HepG2 (cell line): ENCODE measurements around the gene TXNL4A. TPM values are rescaled to one million over a fixed set of nuclear protein-coding genes. Genes with fewer than 3 reads are reported as not detected.

Experiments
- BORCS8-MEF2B ChIP-seq: sonication (generic); formaldehyde crosslinking; IDR thresholded peaks from 2 replicates; pipeline ENCODE4 v1.8.0; 2022; ENCODE audit warnings: mild to moderate bottlenecking, missing genetic modification reagents
- DRAP1 ChIP-seq: IDR thresholded peaks from 2 replicates; pipeline ENCODE4 v1.6.1; 2016; ENCODE audit warnings: missing genetic modification reagents, missing compliant biosample characterization
- E2F5 ChIP-seq: sonication (generic); formaldehyde crosslinking; conservative IDR thresholded peaks from 2 replicates; pipeline ENCODE4 v1.4.0; 2020; ENCODE audit warnings: missing genetic modification reagents
- KDM4B ChIP-seq: sonication (generic); formaldehyde crosslinking; IDR thresholded peaks from 2 replicates; pipeline ENCODE4 v1.4.0; 2020; ENCODE audit warnings: missing genetic modification reagents
- KDM5A ChIP-seq: fragments of 200-600 bp; sonication (generic); IDR thresholded peaks from 2 replicates; pipeline ENCODE4 v1.7.0; 2018; ENCODE audit warnings: antibody characterized with exemption, mild to moderate bottlenecking, low read length, borderline replicate concordance
- MTERF4 ChIP-seq: sonication (generic); formaldehyde crosslinking; IDR thresholded peaks from 2 replicates; pipeline ENCODE4 v1.8.0; 2023; ENCODE audit warnings: mild to moderate bottlenecking, missing genetic modification reagents
- MXD4 ChIP-seq: IDR thresholded peaks from 2 replicates; pipeline ENCODE4 v1.6.1; 2016; ENCODE audit warnings: mild to moderate bottlenecking, missing biosample characterization, missing genetic modification reagents
- NR2F2 ChIP-seq: IDR thresholded peaks from 2 replicates; pipeline ENCODE4 v1.6.1; 2012; ENCODE audit warnings: low read depth, inconsistent platforms, borderline replicate concordance
- SNAPC2 ChIP-seq: sonication (generic); formaldehyde crosslinking; IDR thresholded peaks from 2 replicates; pipeline ENCODE4 v1.8.1; 2022; ENCODE audit warnings: mild to moderate bottlenecking, missing genetic modification reagents
- ZBTB14 ChIP-seq: sonication (generic); formaldehyde crosslinking; IDR thresholded peaks from 2 replicates; pipeline ENCODE4 v1.4.0; 2020; ENCODE audit warnings: missing genetic modification reagents
- ZNF547 ChIP-seq: sonication (generic); formaldehyde crosslinking; IDR thresholded peaks from 2 replicates; pipeline ENCODE4 v1.5.1; 2020; ENCODE audit warnings: mild to moderate bottlenecking, missing genetic modification reagents
- ZNF83 ChIP-seq: sonication (generic); formaldehyde crosslinking; IDR thresholded peaks from 2 replicates; pipeline ENCODE4 v1.4.0; 2020; ENCODE audit warnings: missing genetic modification reagents, mild to moderate bottlenecking, borderline replicate concordance
- ZNF878 ChIP-seq: sonication (generic); formaldehyde crosslinking; IDR thresholded peaks from 2 replicates; pipeline ENCODE4 v1.8.1; 2023; ENCODE audit warnings: mild to moderate bottlenecking, missing genetic modification reagents, moderate library complexity
- polyA plus RNA-seq, 8 experiments: library from polyadenylated mRNA; depleted of rRNA in 3 of 8; stranded (reverse) in 7 of 8; unstranded in 1 of 8; fragments of >200 nt; fragmentation: Illumina TruSeq in 4 of 8; extraction: Trizol in 4 of 8; gene quantifications; 2 replicates each; pipeline versions ENCODE4 v1.2.1 to v1.2.3, GENCODE V29; 2011 to 2016; ENCODE audit warnings: low read depth in 4 of 8, missing spikeins in 1 of 8, mixed read lengths in 1 of 8; ENCODE audit not compliant: insufficient read depth in 1 of 8
- total RNA-seq, 5 experiments: library from RNA; depleted of rRNA; stranded (reverse); fragments of >200 nt; fragmentation: Illumina TruSeq; extraction: Trizol; gene quantifications; 2 replicates each; pipeline ENCODE4 v1.2.3, GENCODE V29; 2016; ENCODE audit warnings: low read depth in 1 of 5
- TF ChIP-seq, protein P1 (sequence below), 2 experiments: sonication (generic) in 1 of 2; formaldehyde crosslinking in 1 of 2; IDR thresholded peaks; 2 replicates each; pipeline versions ENCODE4 v1.4.0 to v1.6.1; 2018 to 2020; ENCODE audit warnings: missing genetic modification reagents in 2 of 2, borderline replicate concordance in 1 of 2, low read depth in 1 of 2, mild to moderate bottlenecking in 1 of 2, missing biosample characterization in 1 of 2
- TF ChIP-seq, protein P2 (sequence below): sonication (generic); formaldehyde crosslinking; IDR thresholded peaks from 2 replicates; pipeline ENCODE4 v1.4.0; 2020; ENCODE audit warnings: missing genetic modification reagents, borderline replicate concordance
- TF ChIP-seq, protein P3 (sequence below): IDR thresholded peaks from 2 replicates; pipeline ENCODE4 v1.6.1; 2016; ENCODE audit warnings: mild to moderate bottlenecking, missing biosample characterization, missing genetic modification reagents

TXNL4A gene
- total and polyA plus RNA-seq, 2 of the 13 experiments (the other 11 are each of a cell fraction or from before 2014, with no cell fraction given) = 172 to 202 TPM

- TF ChIP-seq, protein P1, sequence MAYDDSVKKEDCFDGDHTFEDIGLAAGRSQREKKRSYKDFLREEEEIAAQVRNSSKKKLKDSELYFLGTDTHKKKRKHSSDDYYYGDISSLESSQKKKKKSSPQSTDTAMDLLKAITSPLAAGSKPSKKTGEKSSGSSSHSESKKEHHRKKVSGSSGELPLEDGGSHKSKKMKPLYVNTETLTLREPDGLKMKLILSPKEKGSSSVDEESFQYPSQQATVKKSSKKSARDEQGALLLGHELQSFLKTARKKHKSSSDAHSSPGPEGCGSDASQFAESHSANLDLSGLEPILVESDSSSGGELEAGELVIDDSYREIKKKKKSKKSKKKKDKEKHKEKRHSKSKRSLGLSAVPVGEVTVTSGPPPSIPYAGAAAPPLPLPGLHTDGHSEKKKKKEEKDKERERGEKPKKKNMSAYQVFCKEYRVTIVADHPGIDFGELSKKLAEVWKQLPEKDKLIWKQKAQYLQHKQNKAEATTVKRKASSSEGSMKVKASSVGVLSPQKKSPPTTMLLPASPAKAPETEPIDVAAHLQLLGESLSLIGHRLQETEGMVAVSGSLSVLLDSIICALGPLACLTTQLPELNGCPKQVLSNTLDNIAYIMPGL (CRISPR knock-in tag; IDR thresholded peaks at IDR 0.05; ENCODE audit: borderline replicate concordance in 1 of 2, low read depth in 1 of 2) = peak; percentile 91 to 96
- TF ChIP-seq ZNF878 (CRISPR knock-in tag) (peak; percentile 78), MTERF4 (CRISPR knock-in tag) (no peak), MXD4 (peak; percentile 94), SNAPC2 (no peak), BORCS8-MEF2B (CRISPR knock-in tag) (peak; percentile 76; the same call in 1 of the 2 replicates), ZNF83 (CRISPR knock-in tag) (0 out of 2 replicates have a peak, but pooled peaks have one; percentile 68), ZNF547 (CRISPR knock-in tag) (peak; percentile 78; the same call in 1 of the 2 replicates), E2F5 (CRISPR knock-in tag) (peak; percentile 70), KDM4B (CRISPR knock-in tag) (peak; percentile 60; the same call in 1 of the 2 replicates), NR2F2 (no peak), KDM5A (peak; percentile 47; the same call in 1 of the 2 replicates), ZBTB14 (CRISPR knock-in tag) (peak; percentile 50; the same call in 1 of the 2 replicates), DRAP1 (CRISPR knock-in tag) (0 out of 2 replicates have a peak, but pooled peaks have one; percentile 10)
- TF ChIP-seq, protein P2, sequence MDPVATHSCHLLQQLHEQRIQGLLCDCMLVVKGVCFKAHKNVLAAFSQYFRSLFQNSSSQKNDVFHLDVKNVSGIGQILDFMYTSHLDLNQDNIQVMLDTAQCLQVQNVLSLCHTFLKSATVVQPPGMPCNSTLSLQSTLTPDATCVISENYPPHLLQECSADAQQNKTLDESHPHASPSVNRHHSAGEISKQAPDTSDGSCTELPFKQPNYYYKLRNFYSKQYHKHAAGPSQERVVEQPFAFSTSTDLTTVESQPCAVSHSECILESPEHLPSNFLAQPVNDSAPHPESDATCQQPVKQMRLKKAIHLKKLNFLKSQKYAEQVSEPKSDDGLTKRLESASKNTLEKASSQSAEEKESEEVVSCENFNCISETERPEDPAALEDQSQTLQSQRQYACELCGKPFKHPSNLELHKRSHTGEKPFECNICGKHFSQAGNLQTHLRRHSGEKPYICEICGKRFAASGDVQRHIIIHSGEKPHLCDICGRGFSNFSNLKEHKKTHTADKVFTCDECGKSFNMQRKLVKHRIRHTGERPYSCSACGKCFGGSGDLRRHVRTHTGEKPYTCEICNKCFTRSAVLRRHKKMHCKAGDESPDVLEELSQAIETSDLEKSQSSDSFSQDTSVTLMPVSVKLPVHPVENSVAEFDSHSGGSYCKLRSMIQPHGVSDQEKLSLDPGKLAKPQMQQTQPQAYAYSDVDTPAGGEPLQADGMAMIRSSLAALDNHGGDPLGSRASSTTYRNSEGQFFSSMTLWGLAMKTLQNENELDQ (CRISPR knock-in tag) = no peak
- TF ChIP-seq, protein P3, sequence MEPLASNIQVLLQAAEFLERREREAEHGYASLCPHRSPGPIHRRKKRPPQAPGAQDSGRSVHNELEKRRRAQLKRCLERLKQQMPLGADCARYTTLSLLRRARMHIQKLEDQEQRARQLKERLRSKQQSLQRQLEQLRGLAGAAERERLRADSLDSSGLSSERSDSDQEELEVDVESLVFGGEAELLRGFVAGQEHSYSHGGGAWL (CRISPR knock-in tag) = peak; percentile 85
These were observed 45.9 kb upstream of the TXNL4A start, which contains the start of gene RBFA (continued) for GRCh38 chr18:80034068-80034851.
